ENCODE measurements around the gene KLHL11.

The KLHL11 gene

GRCh38 chr17:41806685-41807445 is 58.4 kb downstream of the KLHL11 start:
- no peak for DNase-seq (ENCODE audit: low spot score)

Measured in AG08395 (cell line).